Body of pancreas (tissue), 4 donors: ENCODE data around the gene LRRC45. TPM values are rescaled to one million over a fixed set of nuclear protein-coding genes. Genes with fewer than 3 reads are reported as not detected.

Source experiments
- ATAC-seq: fragments of 150-250 bp; one replicate; pipeline ENCODE4 v1.9.1; 2016
- DNase-seq, 4 donors: peaks; one replicate each; pipeline ENCODE4 v3.0.0-alpha.2; 2019
- H3K27ac ChIP-seq, 4 donors: fragments of 200-600 bp; sonication (generic); 1 replicate in 3 of 4; 2 replicates in 1 of 4; pipeline versions ENCODE4 v1.5.1 to v1.6.1; 2016 to 2019; ENCODE audit warnings: mild to moderate bottlenecking in 1 of 4, mixed read lengths in 1 of 4, moderate library complexity in 1 of 4
- H3K27me3 ChIP-seq, 2 donors: fragments of 200-600 bp; sonication (generic); one replicate each; pipeline ENCODE4 v1.6.0; 2016; ENCODE audit warnings: mild to moderate bottlenecking in 1 of 2
- H3K36me3 ChIP-seq, 2 donors: fragments of 200-600 bp; sonication (generic); replicated peaks in 1 of 2; 2 replicates each; pipeline ENCODE4 v1.5.1; 2016; ENCODE audit warnings: low read depth in 2 of 2; ENCODE audit not compliant: insufficient read depth in 1 of 2
- H3K4me1 ChIP-seq: fragments of 200-600 bp; sonication (generic); one replicate; pipeline ENCODE4 v1.6.0; 2016
- H3K4me3 ChIP-seq, 2 donors: fragments of 200-600 bp; sonication (generic); 1 replicate in 1 of 2; 2 replicates in 1 of 2; pipeline ENCODE4 v1.5.1; 2016 to 2019
- H3K9me3 ChIP-seq, 3 donors: fragments of 200-600 bp; sonication (generic); 1 replicate in 2 of 3; 2 replicates in 1 of 3; pipeline ENCODE4 v1.5.1; 2016
- POLR2A ChIP-seq, 3 donors: fragments of 450-650 bp; IDR thresholded peaks; one replicate each; pipeline ENCODE4 v1.6.1; 2016; ENCODE audit warnings: antibody characterized with exemption in 3 of 3, mild to moderate bottlenecking in 2 of 3
- WGBS, 2 donors: methylation state at CpG; one replicate each; pipeline ENCODE4 v1.1.5; 2017; 5-methylcytosine and 5-hydroxymethylcytosine counted together
- intact Hi-C: fragments of 100-400 bp; cut with DNase I; formaldehyde crosslinking; loops from one replicate; pipeline ENCODE4 v1.15.1; 2023
- total RNA-seq, 2 donors: library from RNA; depleted of rRNA; stranded (reverse); fragments of >200 nt; gene quantifications; one replicate each; pipeline ENCODE4 v1.1.0, GENCODE V29; 2016
- TF ChIP-seq, protein P1 (sequence below), 7 experiments: fragments of 450-650 bp in 4 of 7; fragments of 200-600 bp in 3 of 7; sonication (generic) in 3 of 7; IDR thresholded peaks; one replicate each; pipeline ENCODE4 v1.5.1; 2016 to 2019; ENCODE audit warnings: antibody characterized with exemption in 7 of 7

The LRRC45 gene
- total RNA-seq, 2 donors from 2014 or later: 8.0 to 36.3 TPM

GRCh38 chr17:82018989-82019689, 4.0 kb upstream of the LRRC45 start:
- WGBS, 2 donors: 40 to 83% methylated on average over 1 to 33 of the region's 33 CpGs
- no peak overlapping the region for H3K4me3 ChIP-seq
- H3K36me3 ChIP-seq: no peaks in the 10 kb centered on the region
- H3K27ac ChIP-seq: peak overlapping the region in 2 of 4 donors; percentile 13 to 27
- H3K27me3 ChIP-seq: no peaks in the 10 kb centered on the region
- intact Hi-C loops: loop anchor here (2.0 kb wide), 1 partner anchor 56 kb away; no protein-coding TSS in a partner anchor
- DNase-seq (no peak), ATAC-seq (no peak)
- H3K4me1 ChIP-seq: peaks cover 53% of the 10 kb centered on the region
- TF ChIP-seq, protein P1, sequence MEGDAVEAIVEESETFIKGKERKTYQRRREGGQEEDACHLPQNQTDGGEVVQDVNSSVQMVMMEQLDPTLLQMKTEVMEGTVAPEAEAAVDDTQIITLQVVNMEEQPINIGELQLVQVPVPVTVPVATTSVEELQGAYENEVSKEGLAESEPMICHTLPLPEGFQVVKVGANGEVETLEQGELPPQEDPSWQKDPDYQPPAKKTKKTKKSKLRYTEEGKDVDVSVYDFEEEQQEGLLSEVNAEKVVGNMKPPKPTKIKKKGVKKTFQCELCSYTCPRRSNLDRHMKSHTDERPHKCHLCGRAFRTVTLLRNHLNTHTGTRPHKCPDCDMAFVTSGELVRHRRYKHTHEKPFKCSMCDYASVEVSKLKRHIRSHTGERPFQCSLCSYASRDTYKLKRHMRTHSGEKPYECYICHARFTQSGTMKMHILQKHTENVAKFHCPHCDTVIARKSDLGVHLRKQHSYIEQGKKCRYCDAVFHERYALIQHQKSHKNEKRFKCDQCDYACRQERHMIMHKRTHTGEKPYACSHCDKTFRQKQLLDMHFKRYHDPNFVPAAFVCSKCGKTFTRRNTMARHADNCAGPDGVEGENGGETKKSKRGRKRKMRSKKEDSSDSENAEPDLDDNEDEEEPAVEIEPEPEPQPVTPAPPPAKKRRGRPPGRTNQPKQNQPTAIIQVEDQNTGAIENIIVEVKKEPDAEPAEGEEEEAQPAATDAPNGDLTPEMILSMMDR (IDR thresholded peaks at IDR 0.05): no peak
- no peak for TF ChIP-seq POLR2A (IDR thresholded peaks at IDR 0.05)
- H3K9me3 ChIP-seq: no peaks in the 10 kb centered on the region

DNA sequence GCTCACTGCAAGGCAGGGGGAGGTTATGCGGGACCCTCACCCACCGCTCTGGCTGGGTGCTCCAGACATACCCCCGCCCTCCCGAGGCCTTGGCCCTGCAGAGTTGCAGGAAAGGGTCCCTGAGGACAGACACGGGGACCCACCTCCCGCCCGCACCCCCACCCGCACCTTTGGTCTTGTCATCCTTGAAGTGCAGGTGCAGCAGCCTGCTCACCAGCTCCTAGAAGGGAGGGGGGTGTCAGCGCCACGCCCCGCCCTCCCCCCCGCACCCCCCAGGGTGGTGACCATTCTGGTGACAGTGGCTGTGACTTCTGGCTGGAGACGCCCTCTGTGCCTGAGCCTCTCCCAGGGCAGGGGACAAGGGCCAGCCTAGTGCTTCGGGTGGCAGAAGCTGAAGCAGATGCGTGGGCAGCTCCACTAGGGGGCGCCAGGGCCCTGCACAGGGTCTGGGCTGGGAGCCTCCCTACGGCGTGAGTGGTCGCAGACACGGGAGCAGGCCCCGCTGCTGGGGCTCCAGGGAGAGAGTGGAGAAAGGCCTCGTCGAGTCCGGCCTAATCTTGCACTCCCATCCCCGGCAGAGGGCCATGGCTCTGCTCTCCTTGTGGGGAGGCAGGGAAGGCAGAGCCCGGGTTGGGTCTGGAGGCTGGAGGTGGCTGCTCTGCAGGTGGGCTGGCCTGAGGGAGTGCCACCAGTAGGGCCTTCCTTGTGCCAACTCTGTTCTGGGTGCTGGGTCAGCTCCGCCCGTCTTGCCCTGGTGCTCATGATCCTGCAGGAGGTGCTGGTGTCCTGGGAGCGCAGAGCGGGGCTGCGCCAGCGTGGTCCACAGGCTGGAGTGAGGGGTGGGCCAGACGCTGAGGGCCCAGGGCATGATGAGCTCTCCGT, 3.2 kb upstream of the LRRC45 start:
- Histone ChIP-seq H3K4me3 (no peak overlapping the region), H3K9me3 (no peaks in the 10 kb centered on the region), H3K36me3 (no peaks in the 10 kb centered on the region), H3K27me3 (no peaks in the 10 kb centered on the region), H3K4me1 (peaks cover 59% of the 10 kb centered on the region), H3K27ac (no peak overlapping the region)
- TF ChIP-seq, protein P1 (IDR thresholded peaks at IDR 0.05): peak; percentile 32 to 50 (median 47)
- TF ChIP-seq POLR2A (IDR thresholded peaks at IDR 0.05): no peak
- 59 to 67% methylated on average over 3 to 27 of the region's 34 CpGs for WGBS, 2 donors
- ATAC-seq (no peak), DNase-seq (peak in 3 of 4 donors; percentile 56 to 64 (median 58))
- intact Hi-C loops: loop anchor here (2.0 kb wide), 1 partner anchor 57 kb away; no protein-coding TSS in a partner anchor

- TF ChIP-seq POLR2A (IDR thresholded peaks at IDR 0.05): no peak
- TF ChIP-seq, protein P1 (IDR thresholded peaks at IDR 0.05): no peak
- H3K27ac ChIP-seq: no peak overlapping the region
- no peak overlapping the region for H3K4me3 ChIP-seq
- intact Hi-C loops: no loop called here
- no peaks in the 10 kb centered on the region for H3K27me3 ChIP-seq
- DNase-seq: no peak
- ATAC-seq: no peak
- no peaks in the 10 kb centered on the region for H3K36me3 ChIP-seq
- whole genome bisulfite sequencing, 2 donors: 71 to 88% methylated on average over 7 to 12 of the region's 14 CpGs
- no peaks in the 10 kb centered on the region for H3K9me3 ChIP-seq
- peaks cover 59% of the 10 kb centered on the region for H3K4me1 ChIP-seq
Observed at GRCh38 chr17:82020572-82021106, 2.5 kb upstream of the LRRC45 start.

DNA sequence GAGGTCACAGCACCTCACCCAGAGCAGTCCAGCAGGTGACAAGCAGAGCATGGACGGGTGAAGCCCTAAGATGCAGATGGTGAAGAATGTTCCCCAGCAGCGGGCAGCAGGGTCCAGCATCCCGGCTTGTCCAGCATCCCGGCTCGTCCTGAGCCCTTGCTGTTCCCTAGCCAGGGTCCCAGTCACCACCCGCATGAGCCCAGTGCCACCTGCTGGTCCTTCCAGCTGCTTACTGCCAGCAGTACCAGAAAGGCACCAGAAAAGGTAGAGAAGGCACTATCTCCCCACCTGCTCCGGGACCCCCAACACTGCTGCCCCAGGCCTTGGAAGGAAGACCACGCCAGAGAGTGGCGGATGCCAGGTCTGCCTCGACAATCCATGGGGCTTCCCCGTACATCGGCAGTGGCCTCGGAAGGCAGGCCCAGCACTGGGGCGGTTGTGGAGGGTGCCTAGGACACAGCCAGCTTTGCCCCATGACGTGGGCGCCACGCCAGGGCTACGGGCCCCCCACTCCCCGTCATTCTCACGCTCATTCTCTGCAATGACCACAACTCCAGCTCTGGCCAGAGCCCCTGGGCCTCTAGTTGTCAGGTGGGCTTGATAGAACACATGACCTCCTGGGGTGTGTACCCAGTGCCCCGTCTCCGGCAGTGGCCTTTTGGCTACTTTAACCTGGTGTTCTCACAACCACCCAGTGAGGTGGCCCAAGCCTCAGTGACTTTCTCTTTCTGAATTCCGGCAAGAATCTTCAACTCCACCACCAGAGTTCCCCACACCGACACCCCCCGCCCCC, 1.8 kb upstream of the LRRC45 start:
- intact Hi-C loops: no loop called here
- Histone ChIP-seq H3K27ac (no peak overlapping the region), H3K36me3 (no peaks in the 10 kb centered on the region), H3K4me1 (peaks cover 59% of the 10 kb centered on the region), H3K4me3 (peak overlapping the region in 1 of 2 donors; percentile 89), H3K27me3 (no peaks in the 10 kb centered on the region), H3K9me3 (no peaks in the 10 kb centered on the region)
- WGBS, 2 donors: 14 to 16% methylated on average over 9 to 25 of the region's 25 CpGs
- ATAC-seq (no peak), DNase-seq (peak; percentile 80 to 85 (median 82))
- TF ChIP-seq POLR2A (IDR thresholded peaks at IDR 0.05): no peak
- TF ChIP-seq, protein P1 (IDR thresholded peaks at IDR 0.05): peak; percentile 21 to 89 (median 82)
